ENCODE results near the gene GPRC5C.

Gene GPRC5C

DNA sequence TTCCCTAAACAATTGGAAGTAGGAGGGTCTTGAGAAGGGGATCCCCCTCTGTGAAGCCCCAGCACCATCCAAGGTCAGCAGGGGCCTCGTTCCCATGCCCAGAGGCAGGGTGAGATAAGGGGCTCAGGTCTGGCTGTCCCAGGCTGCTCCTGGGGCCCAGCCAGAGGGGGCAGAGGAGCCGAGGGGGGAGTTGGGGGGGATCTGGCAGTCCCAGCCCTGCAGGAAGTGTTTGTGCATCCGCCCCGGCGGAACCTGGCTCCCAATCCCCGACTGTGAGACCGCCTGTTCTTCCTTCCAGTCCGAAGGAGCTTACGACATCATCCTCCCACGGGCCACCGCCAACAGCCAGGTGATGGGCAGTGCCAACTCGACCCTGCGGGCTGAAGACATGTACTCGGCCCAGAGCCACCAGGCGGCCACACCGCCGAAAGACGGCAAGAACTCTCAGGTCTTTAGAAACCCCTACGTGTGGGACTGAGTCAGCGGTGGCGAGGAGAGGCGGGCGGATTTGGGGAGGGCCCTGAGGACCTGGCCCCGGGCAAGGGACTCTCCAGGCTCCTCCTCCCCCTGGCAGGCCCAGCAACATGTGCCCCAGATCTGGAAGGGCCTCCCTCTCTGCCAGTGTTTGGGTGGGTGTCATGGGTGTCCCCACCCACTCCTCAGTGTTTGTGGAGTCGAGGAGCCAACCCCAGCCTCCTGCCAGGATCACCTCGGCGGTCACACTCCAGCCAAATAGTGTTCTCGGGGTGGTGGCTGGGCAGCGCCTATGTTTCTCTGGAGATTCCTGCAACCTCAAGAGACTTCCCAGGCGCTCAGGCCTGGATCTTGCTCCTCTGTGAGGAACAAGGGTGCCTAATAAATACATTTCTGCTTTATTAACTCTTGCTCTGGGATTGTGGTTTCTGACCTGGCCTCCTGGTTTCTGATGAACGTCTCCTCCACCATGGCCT, 14.9 kb downstream of the GPRC5C start:
- DNase-seq (no peak), ATAC-seq (replicated peaks) (peak; percentile 64 to 65)
- Mint-ChIP-seq H3K4me1 (peaks cover 20 to 43% of the 10 kb centered on the region in 2 donors), H3K36me3 (peaks cover 7 to 9% of the 10 kb centered on the region in 2 donors), H3K27me3 (peaks cover 21 to 28% of the 10 kb centered on the region in 2 donors), H3K9me3 (peaks cover 0 to 1% of the 10 kb centered on the region in 2 donors), H3K4me3 (peak overlapping the region in 1 of 2 donors; percentile 61), H3K27ac (no peak overlapping the region)

DNA sequence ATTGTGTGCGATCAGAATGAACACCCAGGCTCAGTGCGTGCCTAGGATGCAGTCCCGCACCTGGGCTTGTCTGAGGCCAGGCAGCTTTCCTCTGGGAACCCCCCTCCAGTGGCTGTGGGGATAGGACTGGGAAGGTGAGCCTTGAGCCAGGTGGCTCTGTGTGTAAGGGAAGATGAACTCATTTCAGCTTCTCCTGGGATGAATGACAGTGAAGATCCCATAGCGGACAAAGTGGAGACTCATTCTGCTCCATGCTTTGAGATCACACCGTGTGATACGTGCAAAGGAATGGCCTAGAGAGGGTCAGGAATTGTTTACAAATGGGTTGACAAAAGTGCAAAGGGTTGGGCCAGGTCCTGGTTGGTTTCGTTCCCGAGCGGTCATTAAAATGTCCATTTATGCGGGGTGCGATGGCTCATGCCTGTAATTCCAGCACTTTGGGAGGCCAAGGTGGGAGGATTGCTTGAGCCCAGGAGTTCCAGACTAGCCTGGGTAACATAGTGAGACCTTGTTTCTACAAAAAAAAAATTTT, 15.8 kb downstream of the GPRC5C start:
- H3K9me3 Mint-ChIP-seq: no peaks in the 10 kb centered on the region
- ATAC-seq (replicated peaks) (no peak), DNase-seq (no peak)
- H3K36me3 Mint-ChIP-seq: peaks cover 3 to 4% of the 10 kb centered on the region in 2 donors
- H3K27ac Mint-ChIP-seq: no peak overlapping the region
- peaks cover 27 to 37% of the 10 kb centered on the region in 2 donors for H3K27me3 Mint-ChIP-seq
- peaks cover 16 to 38% of the 10 kb centered on the region in 2 donors for H3K4me1 Mint-ChIP-seq
- no peak overlapping the region for H3K4me3 Mint-ChIP-seq

DNA sequence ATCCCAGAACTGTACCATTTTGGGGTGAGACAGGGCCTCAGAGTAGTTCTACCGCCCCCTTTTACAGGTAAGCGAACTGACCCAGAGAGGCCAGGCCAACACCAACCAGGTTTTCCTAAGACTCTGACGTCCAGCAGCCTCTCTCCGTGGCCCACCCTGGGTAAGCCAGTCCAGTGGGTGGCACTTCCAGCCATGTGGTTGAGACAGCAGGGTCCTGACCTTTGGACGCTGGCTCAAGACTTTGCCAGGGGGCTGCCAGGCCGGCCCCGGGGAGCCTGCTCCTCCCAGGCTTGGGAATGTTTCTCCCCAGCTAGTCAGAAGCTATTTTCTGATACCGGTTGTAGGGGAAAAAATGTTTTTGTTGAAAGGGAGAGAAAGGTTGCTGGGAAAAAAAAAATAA, 16.9 kb downstream of the GPRC5C start:
- DNase-seq (no peak), ATAC-seq (replicated peaks) (no peak)
- Mint-ChIP-seq H3K27ac (no peak overlapping the region), H3K27me3 (peaks cover 31 to 46% of the 10 kb centered on the region in 2 donors), H3K4me1 (peaks cover 15 to 31% of the 10 kb centered on the region in 2 donors), H3K9me3 (no peaks in the 10 kb centered on the region), H3K36me3 (peaks cover 3% of the 10 kb centered on the region in 2 donors), H3K4me3 (no peak overlapping the region)

DNA sequence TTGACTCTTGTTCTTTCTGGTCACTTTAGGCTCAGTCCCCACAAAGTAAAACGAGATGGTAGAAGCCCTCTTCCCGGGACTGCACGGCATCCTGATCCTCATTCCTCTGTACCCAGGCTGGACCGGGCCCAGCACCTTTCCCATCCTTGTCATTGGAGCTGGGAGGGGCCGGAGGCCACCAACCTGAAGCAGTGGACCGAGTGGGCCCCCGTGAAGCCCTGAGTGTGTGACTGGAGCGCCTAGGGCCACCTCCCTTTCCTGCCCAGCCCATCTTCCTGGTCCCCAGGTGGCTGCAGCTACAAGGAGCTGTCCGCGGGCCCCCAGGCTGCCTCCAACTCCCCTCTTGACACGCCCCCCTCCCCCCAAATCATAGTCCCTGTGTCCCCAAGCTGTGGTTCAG, 17.4 kb downstream of the GPRC5C start:
- Mint-ChIP-seq H3K4me1 (peaks cover 12 to 26% of the 10 kb centered on the region in 2 donors), H3K4me3 (no peak overlapping the region), H3K9me3 (no peaks in the 10 kb centered on the region), H3K27me3 (peaks cover 31 to 46% of the 10 kb centered on the region in 2 donors), H3K36me3 (peaks cover 3% of the 10 kb centered on the region in 2 donors), H3K27ac (no peak overlapping the region)
- DNase-seq (no peak), ATAC-seq (replicated peaks) (no peak)

- DNase-seq: no peak
- Mint-ChIP-seq H3K9me3 (no peaks in the 10 kb centered on the region), H3K4me1 (peaks cover 14 to 25% of the 10 kb centered on the region in 2 donors), H3K36me3 (peaks cover 3% of the 10 kb centered on the region in 2 donors), H3K27ac (peak overlapping the region; percentile 56), H3K27me3 (peaks cover 31 to 46% of the 10 kb centered on the region in 2 donors), H3K4me3 (no peak overlapping the region)
- no peak for ATAC-seq (replicated peaks)
Observed at GRCh38 chr17:74449773-74450172, 17.9 kb downstream of the GPRC5C start.

DNA sequence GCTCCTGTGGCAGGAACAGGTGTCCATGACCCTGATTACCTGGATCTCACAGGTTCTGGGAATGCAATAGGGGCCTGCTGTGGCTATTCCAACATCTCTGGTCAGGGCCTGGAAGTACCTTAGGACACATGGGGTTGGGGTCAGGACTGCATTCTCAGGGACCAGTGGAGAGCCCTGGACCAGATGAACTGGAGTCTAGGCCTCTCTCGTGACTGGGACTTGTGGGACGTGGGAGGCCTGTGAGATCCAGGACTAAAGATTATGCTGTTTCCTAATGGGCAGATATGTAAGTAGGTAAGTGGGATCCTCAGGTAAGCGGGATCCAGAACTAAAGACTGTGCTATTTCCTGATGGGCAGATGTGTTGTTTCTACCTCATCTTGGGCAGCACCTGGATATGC, 18.3 kb downstream of the GPRC5C start:
- Mint-ChIP-seq H3K27me3 (peaks cover 31 to 46% of the 10 kb centered on the region in 2 donors), H3K4me1 (peaks cover 14 to 25% of the 10 kb centered on the region in 2 donors), H3K4me3 (no peak overlapping the region), H3K27ac (no peak overlapping the region), H3K9me3 (no peaks in the 10 kb centered on the region), H3K36me3 (peaks cover 3% of the 10 kb centered on the region in 2 donors)
- DNase-seq (no peak), ATAC-seq (replicated peaks) (no peak)

- H3K36me3 Mint-ChIP-seq: peaks cover 3% of the 10 kb centered on the region in 2 donors
- H3K4me1 Mint-ChIP-seq: peaks cover 14 to 22% of the 10 kb centered on the region in 2 donors
- no peaks in the 10 kb centered on the region for H3K9me3 Mint-ChIP-seq
- no peak for ATAC-seq (replicated peaks)
- H3K27ac Mint-ChIP-seq: no peak overlapping the region
- H3K27me3 Mint-ChIP-seq: peaks cover 30 to 46% of the 10 kb centered on the region in 2 donors
- no peak overlapping the region for H3K4me3 Mint-ChIP-seq
- no peak for DNase-seq
Observed at GRCh38 chr17:74450925-74451403, 19.1 kb downstream of the GPRC5C start.

DNA sequence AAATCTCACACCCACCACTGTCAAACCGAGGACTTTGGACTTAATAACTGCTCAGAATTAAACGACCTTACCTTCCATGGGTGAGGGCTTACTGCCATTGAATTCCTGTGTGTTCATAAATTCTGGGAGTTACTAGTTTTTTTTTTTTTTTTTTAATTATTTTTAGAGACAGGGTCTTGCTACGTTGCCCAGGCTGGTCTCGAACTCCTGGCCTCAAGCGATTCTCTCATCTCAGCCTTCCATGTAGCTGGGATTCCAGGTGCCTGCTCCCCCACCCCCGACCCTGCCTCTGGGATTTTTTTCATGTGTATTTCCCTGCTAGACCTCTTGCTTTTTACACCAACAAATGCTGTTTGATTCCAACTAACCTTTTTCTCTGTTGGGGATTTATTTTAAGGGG, 19.7 kb downstream of the GPRC5C start:
- no peaks in the 10 kb centered on the region for H3K9me3 Mint-ChIP-seq
- DNase-seq (no peak), ATAC-seq (replicated peaks) (no peak)
- H3K4me3 Mint-ChIP-seq: no peak overlapping the region
- peaks cover 32 to 45% of the 10 kb centered on the region in 2 donors for H3K27me3 Mint-ChIP-seq
- H3K4me1 Mint-ChIP-seq: peaks cover 14 to 16% of the 10 kb centered on the region in 2 donors
- no peak overlapping the region for H3K27ac Mint-ChIP-seq
- H3K36me3 Mint-ChIP-seq: peaks cover 3% of the 10 kb centered on the region in 2 donors

DNA sequence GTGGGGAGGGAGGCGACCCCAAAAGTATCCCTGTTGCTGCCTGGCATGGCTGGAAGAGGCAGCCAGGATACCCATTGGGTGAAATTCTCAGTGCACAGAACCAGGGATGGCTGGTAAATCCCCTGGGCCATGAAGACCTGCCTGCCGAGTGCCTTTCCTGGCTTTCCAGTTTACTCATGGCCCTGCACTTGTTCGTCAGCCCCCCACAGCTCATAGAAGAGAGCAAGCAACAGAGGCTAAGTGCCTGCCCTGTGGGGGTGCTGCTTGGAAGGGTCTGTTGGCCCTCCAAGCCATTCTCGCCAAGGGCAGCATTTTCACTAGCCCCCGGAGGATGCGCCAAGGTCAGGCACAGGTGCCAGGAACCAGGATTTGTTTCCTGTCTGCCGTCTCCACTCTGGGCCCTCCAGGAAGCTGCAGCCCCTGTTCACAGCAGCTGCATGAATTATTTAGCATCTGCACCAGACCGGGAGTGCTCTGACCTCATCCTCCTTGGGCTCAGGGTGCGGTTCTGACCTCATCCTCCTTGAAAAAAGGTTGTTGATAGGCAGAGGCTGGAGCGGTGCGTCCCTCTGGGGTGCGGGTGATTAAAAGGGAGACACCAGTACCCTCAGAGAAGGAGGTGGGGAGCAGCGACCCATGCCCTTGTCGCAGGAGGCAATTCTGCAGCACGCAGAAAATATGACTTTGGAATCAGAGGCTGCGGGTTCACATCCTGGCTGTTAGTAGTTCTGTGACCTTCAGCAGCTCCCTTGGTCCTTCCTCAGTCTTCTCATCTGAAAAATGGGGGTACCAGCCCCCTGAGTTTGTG, 20.3 kb downstream of the GPRC5C start:
- Mint-ChIP-seq H3K36me3 (peaks cover 0 to 3% of the 10 kb centered on the region in 2 donors), H3K4me1 (peaks cover 9% of the 10 kb centered on the region in 2 donors), H3K9me3 (no peaks in the 10 kb centered on the region), H3K4me3 (no peak overlapping the region), H3K27ac (no peak overlapping the region), H3K27me3 (peaks cover 31 to 38% of the 10 kb centered on the region in 2 donors)
- ATAC-seq (replicated peaks) (no peak), DNase-seq (no peak)

DNA sequence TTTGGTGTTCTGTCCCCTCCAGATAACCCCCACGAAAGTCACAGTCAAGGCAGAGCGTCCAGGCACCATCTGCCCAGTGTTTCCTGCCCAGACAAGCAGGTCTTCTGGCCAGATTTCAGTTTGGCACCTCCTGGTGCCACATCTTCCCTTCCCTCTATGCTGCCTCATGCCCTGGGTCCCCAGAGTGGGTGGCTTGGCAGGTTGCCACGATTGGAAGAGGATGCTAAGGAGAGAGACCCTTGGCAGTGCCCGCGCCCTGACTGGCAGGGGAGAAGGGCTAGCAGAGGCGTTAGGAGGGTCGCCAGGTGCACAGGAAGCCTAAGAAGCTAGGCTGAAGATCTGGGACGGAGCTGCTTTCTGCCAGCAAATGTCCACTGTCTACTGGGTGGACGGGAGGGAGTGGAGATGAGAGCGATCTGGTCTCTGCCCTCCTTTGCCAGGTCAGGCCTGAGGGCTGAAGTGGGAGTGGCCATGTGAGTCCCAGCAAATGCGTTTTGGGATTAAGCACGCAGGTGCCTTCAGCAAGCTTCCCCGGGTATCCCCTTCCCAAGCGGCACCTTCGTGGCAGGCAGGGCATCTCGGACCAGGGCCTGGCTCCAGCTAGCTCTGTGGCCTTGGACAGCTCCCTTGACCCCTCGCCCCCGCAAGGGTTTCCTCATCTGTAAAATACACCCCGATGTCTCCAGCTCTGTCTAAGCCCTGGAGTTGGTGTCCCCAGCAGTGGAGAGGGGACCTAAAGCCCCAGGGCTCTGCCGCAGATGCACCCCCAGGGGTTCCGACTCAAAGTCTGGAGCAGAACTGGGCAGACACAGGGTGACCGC, 21.2 kb downstream of the GPRC5C start:
- Mint-ChIP-seq H3K36me3 (no peaks in the 10 kb centered on the region), H3K27me3 (peaks cover 32 to 33% of the 10 kb centered on the region in 2 donors), H3K27ac (peak overlapping the region; percentile 70), H3K9me3 (no peaks in the 10 kb centered on the region), H3K4me1 (peaks cover 11% of the 10 kb centered on the region in 2 donors), H3K4me3 (peak overlapping the region; percentile 29 to 46)
- no peak for ATAC-seq (replicated peaks)
- DNase-seq: no peak

DNA sequence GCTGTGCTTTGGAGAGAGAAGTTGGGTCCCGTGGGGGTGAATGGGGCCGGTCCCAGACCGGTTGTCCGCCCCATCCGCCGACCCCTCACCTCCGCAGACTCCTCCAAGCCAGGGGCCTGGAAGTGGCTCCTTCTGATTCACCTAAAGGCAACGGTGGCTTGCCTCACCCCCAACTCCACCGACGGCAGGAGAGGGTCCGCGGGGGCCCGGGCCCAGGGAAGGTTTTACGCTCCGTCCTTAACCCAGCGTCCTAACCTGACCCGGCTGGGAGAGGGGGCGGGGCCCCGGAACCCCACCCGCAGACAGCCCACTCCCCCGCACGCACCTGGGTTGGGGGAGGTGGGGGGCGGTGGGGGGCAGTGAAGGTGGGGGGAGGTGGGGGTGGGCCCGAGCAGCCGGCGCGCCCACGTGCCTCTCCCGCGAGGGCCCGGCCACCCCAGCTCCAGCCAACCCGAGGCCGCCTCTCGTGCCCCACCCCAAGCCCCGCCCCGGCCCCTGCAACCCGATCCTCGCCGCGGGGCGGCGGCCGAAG, 21.8 kb downstream of the GPRC5C start:
- Mint-ChIP-seq H3K27ac (no peak overlapping the region), H3K4me1 (peaks cover 11% of the 10 kb centered on the region in 2 donors), H3K9me3 (no peaks in the 10 kb centered on the region), H3K36me3 (no peaks in the 10 kb centered on the region), H3K27me3 (peaks cover 37 to 39% of the 10 kb centered on the region in 2 donors), H3K4me3 (peak overlapping the region; percentile 29 to 74)
- ATAC-seq (replicated peaks) (peak; percentile 37 to 97), DNase-seq (no peak)

DNA sequence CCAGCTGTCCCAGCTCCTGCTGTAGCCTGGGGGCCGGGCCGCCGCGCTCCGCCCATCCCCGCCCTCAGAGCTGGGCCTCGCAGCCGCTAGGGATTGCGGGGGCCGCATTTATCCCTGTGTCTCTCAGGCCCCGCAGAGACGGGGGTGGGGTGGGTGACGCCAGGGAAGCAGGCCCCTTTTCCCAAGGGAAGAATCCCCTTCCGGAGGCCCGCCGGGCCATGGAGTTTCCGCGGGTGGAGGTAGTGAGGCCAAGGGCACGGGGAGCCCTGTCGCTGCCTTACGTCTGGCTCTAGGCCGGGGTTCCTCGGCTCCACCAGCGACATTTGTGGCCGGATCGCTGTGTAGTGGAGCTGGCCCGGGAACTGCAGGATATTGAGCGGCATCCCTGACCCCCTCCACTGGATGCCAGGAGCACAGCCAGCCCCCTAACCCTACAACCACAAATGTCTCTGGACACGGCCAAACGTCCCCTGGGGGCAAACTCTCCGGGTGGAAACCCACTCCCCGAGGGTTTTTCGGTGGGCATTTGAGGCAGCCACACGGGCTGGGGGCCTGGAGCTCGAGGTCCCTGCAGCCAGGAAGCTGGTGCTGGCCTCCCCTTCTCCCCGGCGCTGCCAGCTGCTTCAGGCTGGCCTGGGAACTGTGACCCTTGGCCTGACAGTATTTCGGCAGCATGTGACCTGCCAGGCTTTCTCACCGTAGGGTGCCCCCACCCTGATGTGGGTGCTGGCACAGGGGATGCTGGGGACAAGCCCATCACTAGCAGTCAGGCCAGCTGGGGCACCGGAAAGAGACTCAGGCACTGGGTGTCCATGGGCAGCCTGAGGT, 22.5 kb downstream of the GPRC5C start:
- no peaks in the 10 kb centered on the region for H3K9me3 Mint-ChIP-seq
- peak overlapping the region; percentile 53 to 74 for H3K4me3 Mint-ChIP-seq
- no peak overlapping the region for H3K27ac Mint-ChIP-seq
- H3K27me3 Mint-ChIP-seq: peaks cover 37 to 46% of the 10 kb centered on the region in 2 donors
- no peaks in the 10 kb centered on the region for H3K36me3 Mint-ChIP-seq
- H3K4me1 Mint-ChIP-seq: peaks cover 11% of the 10 kb centered on the region in 2 donors
- DNase-seq (peak; percentile 68), ATAC-seq (replicated peaks) (peak; percentile 47 to 98)
